SK-N-SH (cell line): ENCODE data around the gene ASPSCR1. TPM values are rescaled to one million over a fixed set of nuclear protein-coding genes. Genes with fewer than 3 reads are reported as not detected.

Source experiments
- CTCF ChIA-PET: fragments of 300-600, 350-600 bp; formaldehyde crosslinking; extraction: SDS; loops from one replicate; lab custom pipeline; 2021; lab: Yijun Ruan, JAX
- POLR2A ChIA-PET: fragments of 350-600 bp; sonication (Branson Sonifier 250); formaldehyde crosslinking; extraction: SDS; loops from one replicate; lab custom pipeline; 2020; ENCODE audit warnings: antibody characterized with exemption, inconsistent platforms; lab: Yijun Ruan, JAX
- DNase-seq: peaks from one replicate; pipeline ENCODE4 v3.0.0; 2012
- H2AFZ ChIP-seq: fragments of 200-600 bp; sonication (generic); 2 replicates; pipeline ENCODE4 v1.8.1; 2016; ENCODE audit warnings: antibody characterized with exemption, mild to moderate bottlenecking, low read depth
- H3F3A ChIP-seq: fragments of 200-600 bp; sonication (generic); replicated peaks from 2 replicates; pipeline ENCODE3; 2016; ENCODE audit warnings: antibody characterized with exemption, mild to moderate bottlenecking; ENCODE audit not compliant: insufficient read depth
- H3K27ac ChIP-seq, 2 experiments: fragments of 200-500 bp in 1 of 2; fragments of 200-600 bp in 1 of 2; sonication (Bioruptor generic) in 1 of 2; sonication (generic), shearing (Covaris generic) in 1 of 2; 2 replicates each; pipeline versions ENCODE4 v1.5.1 to v1.6.1; 2014 to 2016; ENCODE audit warnings: low read depth in 2 of 2, inconsistent platforms in 1 of 2, low read length in 1 of 2, mild to moderate bottlenecking in 1 of 2, mixed read lengths in 1 of 2
- H3K27me3 ChIP-seq: fragments of 200-600 bp; sonication (generic), shearing (Covaris generic); 2 replicates; pipeline ENCODE4 v1.6.1; 2016; ENCODE audit warnings: mixed run types; ENCODE audit not compliant: insufficient read depth
- H3K36me3 ChIP-seq, 2 experiments: fragments of 200-500 bp in 1 of 2; fragments of 200-600 bp in 1 of 2; sonication (Bioruptor generic) in 1 of 2; sonication (generic) in 1 of 2; replicated peaks in 1 of 2; 2 replicates each; pipeline versions ENCODE3 to v1.5.1; 2014 to 2016; ENCODE audit warnings: low read length in 1 of 2, mild to moderate bottlenecking in 1 of 2; ENCODE audit not compliant: insufficient read depth in 2 of 2, control insufficient read depth in 1 of 2
- H3K4me1 ChIP-seq, 2 experiments: fragments of 200-500 bp in 1 of 2; fragments of 200-600 bp in 1 of 2; sonication (Bioruptor generic) in 1 of 2; sonication (generic), shearing (Covaris generic) in 1 of 2; 2 replicates each; pipeline versions ENCODE4 v1.5.1 to v1.6.1; 2014 to 2016; ENCODE audit warnings: low read depth in 1 of 2, low read length in 1 of 2, mixed run types in 1 of 2; ENCODE audit not compliant: insufficient read depth in 2 of 2, control insufficient read depth in 1 of 2
- H3K4me2 ChIP-seq: fragments of 200-600 bp; sonication (generic), shearing (Covaris generic); 2 replicates; pipeline ENCODE4 v1.6.1; 2017; ENCODE audit warnings: mixed run types
- H3K4me3 ChIP-seq, 2 experiments: fragments of 200-500 bp in 1 of 2; fragments of 200-600 bp in 1 of 2; sonication (Bioruptor generic) in 1 of 2; sonication (generic), shearing (Covaris generic) in 1 of 2; 2 replicates each; pipeline versions ENCODE4 v1.5.1 to v1.8.1; 2014 to 2016; ENCODE audit warnings: low read depth in 2 of 2, inconsistent platforms in 1 of 2, low read length in 1 of 2, mild to moderate bottlenecking in 1 of 2, mixed read lengths in 1 of 2, moderate library complexity in 1 of 2
- H3K79me2 ChIP-seq: fragments of 200-600 bp; sonication (generic); 2 replicates; pipeline ENCODE4 v1.8.1; 2017; ENCODE audit warnings: mild to moderate bottlenecking; ENCODE audit not compliant: insufficient read depth
- H3K9ac ChIP-seq: fragments of 200-600 bp; sonication (generic); 2 replicates; pipeline ENCODE4 v1.6.1; 2017; ENCODE audit warnings: mixed run types
- H3K9me2 ChIP-seq: fragments of 200-600 bp; sonication (generic); 2 replicates; pipeline ENCODE4 v1.6.1; 2017; ENCODE audit warnings: mixed run types
- H3K9me3 ChIP-seq: fragments of 200-600 bp; sonication (generic); 2 replicates; pipeline ENCODE4 v1.6.1; 2017; ENCODE audit warnings: mixed run types, mild to moderate bottlenecking, moderate library complexity
- H4K20me1 ChIP-seq: fragments of 200-600 bp; sonication (generic); 2 replicates; pipeline ENCODE4 v1.6.1; 2017; ENCODE audit warnings: mild to moderate bottlenecking, mixed run types; ENCODE audit not compliant: insufficient read depth
- ELF1 ChIP-seq: IDR thresholded peaks from 2 replicates; pipeline ENCODE4 v1.4.0; 2012
- FOXM1 ChIP-seq: IDR thresholded peaks from 2 replicates; pipeline ENCODE4 v1.4.0; 2012; ENCODE audit warnings: low read depth, mild to moderate bottlenecking
- MAX ChIP-seq: IDR thresholded peaks from 2 replicates; pipeline ENCODE4 v1.4.0; 2012; ENCODE audit warnings: low read depth
- MXI1 ChIP-seq: IDR thresholded peaks from 2 replicates; pipeline ENCODE4 v1.6.1; 2012; ENCODE audit warnings: mild to moderate bottlenecking, low read depth, low read length, improper control_type of control experiment
- REST ChIP-seq: IDR thresholded peaks from 2 replicates; pipeline ENCODE4 v1.6.1; 2012; ENCODE audit warnings: mild to moderate bottlenecking, low read depth, low read length, moderate library complexity
- TEAD4 ChIP-seq: IDR thresholded peaks from 2 replicates; pipeline ENCODE4 v1.4.0; 2012; ENCODE audit warnings: mild to moderate bottlenecking, borderline replicate concordance; ENCODE audit not compliant: insufficient read depth
- WGBS: methylation state at CpG from one replicate; pipeline ENCODE4 v1.1.6; 2017; ENCODE audit warnings: low lambda C conversion rate; 5-methylcytosine and 5-hydroxymethylcytosine counted together
- polyA plus RNA-seq, 3 experiments: library from polyadenylated mRNA; depleted of rRNA; stranded (reverse); fragments of >200 nt; gene quantifications; 2 replicates each; pipeline ENCODE4 v1.2.3, GENCODE V29; 2012
- TF ChIP-seq, protein P1 (sequence below): IDR thresholded peaks from 2 replicates; pipeline ENCODE4; 2012
- TF ChIP-seq, protein P2 (sequence below): fragments of 150-350 bp; IDR thresholded peaks from 2 replicates; pipeline ENCODE4 v1.6.1; 2016; ENCODE audit warnings: mild to moderate bottlenecking, low read depth, low read length

ASPSCR1 gene
- polyA plus RNA-seq, 1 of the 3 experiments (the other 2 are of a cell fraction), result 36.2 TPM

DNA sequence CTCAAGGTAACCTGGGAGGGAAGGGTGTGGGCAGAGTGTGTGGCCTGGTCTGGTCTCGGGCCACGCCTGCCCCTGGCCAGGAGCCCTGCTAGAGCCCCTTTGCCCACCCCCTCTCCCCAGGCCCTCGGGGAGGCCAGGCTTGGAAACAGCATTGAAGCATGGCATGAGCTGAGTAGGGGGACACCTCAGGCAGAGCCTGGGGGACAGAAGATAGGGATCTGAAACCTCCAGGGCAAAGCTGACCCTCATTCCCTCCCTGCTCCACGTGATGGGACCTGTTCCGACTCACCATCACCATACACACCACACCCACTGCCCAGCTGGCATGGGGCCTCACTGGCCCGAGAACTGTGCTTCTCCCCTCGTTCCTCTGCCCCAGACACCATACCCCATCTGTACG lies 71.7 kb downstream of the ASPSCR1 start:
- Histone ChIP-seq H4K20me1 (peaks cover 14% of the 10 kb centered on the region; the same call in 1 of the 2 replicates), H3K9me3 (no peaks in the 10 kb centered on the region), H3K4me2 (no peak overlapping the region), H3K4me1 (peaks cover 0 to 25% of the 10 kb centered on the region in 2 experiments; a peak in 2 of 4 replicates), H3K4me3 (no peak overlapping the region), H3K9ac (no peak overlapping the region), H3K9me2 (no peaks in the 10 kb centered on the region), H2AFZ (no peak overlapping the region), H3K27ac (no peak overlapping the region), H3K27me3 (no peaks in the 10 kb centered on the region), H3K36me3 (peaks cover 21 to 46% of the 10 kb centered on the region in 2 experiments), H3K79me2 (peaks cover 36% of the 10 kb centered on the region), H3F3A (peaks cover 5% of the 10 kb centered on the region)
- CTCF ChIA-PET, result interaction anchor here (2.3 to 4.1 kb wide), 4 partner anchors 13 to 90 kb away, joined by 10 to 45 read pairs (median 30); partner anchors contain the start of genes DCXR and RAC3
- POLR2A ChIA-PET, result no interaction called here
- 86% methylated on average over 8 of the region's 8 CpGs for WGBS
- no peak for DNase-seq
- TF ChIP-seq MXI1 (no peak), TEAD4 (no peak), MAX (no peak), REST (no peak)

DNA sequence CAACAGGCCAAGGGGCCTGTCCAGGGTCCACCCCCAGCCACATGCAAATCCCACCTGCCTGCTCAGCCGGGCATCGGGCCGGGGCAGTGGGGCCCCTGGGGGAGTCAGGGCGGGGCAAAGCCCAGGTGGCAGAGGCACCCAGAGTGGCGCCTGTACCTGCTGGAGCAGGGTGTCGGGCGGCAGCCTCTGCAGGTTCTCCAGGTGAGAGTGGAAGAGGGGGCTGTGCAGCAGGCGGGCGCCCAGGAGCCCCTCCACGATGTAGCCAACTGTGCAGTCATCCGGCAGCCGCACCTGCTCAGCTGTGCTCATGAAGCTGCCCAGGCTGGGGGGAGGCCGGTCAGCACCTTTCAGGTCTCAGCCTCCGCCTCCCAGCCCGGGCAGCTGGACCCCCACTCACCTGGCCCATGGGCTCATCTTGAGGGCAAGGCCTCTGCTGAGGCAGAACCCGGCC lies 72.1 kb downstream of the ASPSCR1 start:
- POLR2A ChIA-PET, result interaction anchor here (0.6 kb wide), 1 partner anchor 92 kb away, joined by 3 read pairs; no protein-coding TSS in a partner anchor
- CTCF ChIA-PET, result interaction anchor here (0.9 to 4.1 kb wide), 5 partner anchors 13 to 90 kb away, joined by 3 to 45 read pairs (median 18); partner anchors contain the start of genes DCXR and RAC3

More for the DNA sequence above, 72.1 kb downstream of the ASPSCR1 start:
- TF ChIP-seq FOXM1 (no peak), ELF1 (no peak)
- TF ChIP-seq, protein P1, sequence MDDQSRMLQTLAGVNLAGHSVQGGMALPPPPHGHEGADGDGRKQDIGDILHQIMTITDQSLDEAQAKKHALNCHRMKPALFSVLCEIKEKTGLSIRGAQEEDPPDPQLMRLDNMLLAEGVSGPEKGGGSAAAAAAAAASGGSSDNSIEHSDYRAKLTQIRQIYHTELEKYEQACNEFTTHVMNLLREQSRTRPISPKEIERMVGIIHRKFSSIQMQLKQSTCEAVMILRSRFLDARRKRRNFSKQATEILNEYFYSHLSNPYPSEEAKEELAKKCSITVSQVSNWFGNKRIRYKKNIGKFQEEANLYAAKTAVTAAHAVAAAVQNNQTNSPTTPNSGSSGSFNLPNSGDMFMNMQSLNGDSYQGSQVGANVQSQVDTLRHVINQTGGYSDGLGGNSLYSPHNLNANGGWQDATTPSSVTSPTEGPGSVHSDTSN, result no peak
- TF ChIP-seq, protein P2, sequence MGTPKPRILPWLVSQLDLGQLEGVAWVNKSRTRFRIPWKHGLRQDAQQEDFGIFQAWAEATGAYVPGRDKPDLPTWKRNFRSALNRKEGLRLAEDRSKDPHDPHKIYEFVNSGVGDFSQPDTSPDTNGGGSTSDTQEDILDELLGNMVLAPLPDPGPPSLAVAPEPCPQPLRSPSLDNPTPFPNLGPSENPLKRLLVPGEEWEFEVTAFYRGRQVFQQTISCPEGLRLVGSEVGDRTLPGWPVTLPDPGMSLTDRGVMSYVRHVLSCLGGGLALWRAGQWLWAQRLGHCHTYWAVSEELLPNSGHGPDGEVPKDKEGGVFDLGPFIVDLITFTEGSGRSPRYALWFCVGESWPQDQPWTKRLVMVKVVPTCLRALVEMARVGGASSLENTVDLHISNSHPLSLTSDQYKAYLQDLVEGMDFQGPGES, result no peak
- H3K79me2 ChIP-seq, result peaks cover 41% of the 10 kb centered on the region
- H3K27me3 ChIP-seq, result no peaks in the 10 kb centered on the region
- H3K9ac ChIP-seq, result no peak overlapping the region
- H4K20me1 ChIP-seq, result peaks cover 14% of the 10 kb centered on the region; the same call in 1 of the 2 replicates
- H3K27ac ChIP-seq, result no peak overlapping the region
- H3K9me3 ChIP-seq, result no peaks in the 10 kb centered on the region
- H2AFZ ChIP-seq, result no peak overlapping the region
- H3K36me3 ChIP-seq, result peaks cover 25 to 50% of the 10 kb centered on the region in 2 experiments
- no peak for DNase-seq
- H3F3A ChIP-seq, result peaks cover 5% of the 10 kb centered on the region
- no peak overlapping the region for H3K4me3 ChIP-seq
- no peaks in the 10 kb centered on the region for H3K9me2 ChIP-seq
- H3K4me2 ChIP-seq, result 0 out of 2 replicates have a peak overlapping the region, but pooled peaks have one; percentile 92
- H3K4me1 ChIP-seq, result peaks cover 0 to 25% of the 10 kb centered on the region in 2 experiments; a peak in 2 of 4 replicates
- WGBS, result 97% methylated on average over 13 of the region's 16 CpGs
